Astrocyte of the cerebellum (primary cell): ENCODE data around the gene HOXA7.
A peak's percentile ranks its signal among the peaks of the same experiment; 100 is the strongest.

ENCODE experiments used
- DNase-seq: peaks from one replicate; pipeline ENCODE4 v3.0.0-alpha.2; 2011; ENCODE audit warnings: low read depth
- H3K4me3 ChIP-seq: 2 replicates; pipeline ENCODE4 v1.5.1; 2011; ENCODE audit warnings: mild to moderate bottlenecking, low read depth, low read length, moderate library complexity
- CTCF ChIP-seq: IDR thresholded peaks from 2 replicates; pipeline ENCODE4 v1.5.1; 2012; ENCODE audit warnings: low read length, low read depth, moderate library complexity, mild to moderate bottlenecking; ENCODE audit errors: missing control alignments
- in situ Hi-C: cut with HindIII; loops from 2 replicates; pipeline ENCODE4 v1.10.0; 2017; ENCODE audit warnings: low sequenced_read_pairs

HOXA7 gene

GRCh38 chr7:27132978-27133377 lies 23.5 kb downstream of the HOXA7 start:
- H3K4me3 ChIP-seq, result no peak overlapping the region
- in situ Hi-C loops, result no loop called here
- no peak for TF ChIP-seq CTCF
- no peak for DNase-seq

GRCh38 chr7:27132214-27132613 lies 24.3 kb downstream of the HOXA7 start:
- in situ Hi-C loops, result no loop called here
- H3K4me3 ChIP-seq, result no peak overlapping the region
- TF ChIP-seq CTCF, result no peak
- DNase-seq, result no peak

DNA sequence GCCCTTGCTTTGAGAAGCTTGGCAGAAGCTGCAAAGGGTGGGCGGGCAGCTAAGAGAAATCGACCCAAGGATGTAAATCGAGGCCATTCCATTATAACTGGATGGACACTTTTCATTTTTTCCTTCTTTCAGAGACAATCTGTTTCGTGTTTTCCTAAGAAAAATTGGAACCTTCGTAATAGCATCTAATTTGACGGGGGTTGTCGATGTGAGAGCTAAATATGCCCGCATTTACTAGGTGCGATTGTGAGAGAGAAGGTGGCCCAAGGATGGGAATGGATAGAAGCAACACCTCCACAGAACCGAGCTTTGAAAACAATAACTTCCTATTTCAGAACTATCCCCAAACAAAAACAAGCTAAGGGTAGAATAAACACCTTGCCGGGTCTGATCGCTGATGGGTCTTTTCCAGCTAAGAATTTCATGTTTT lies 25.1 kb downstream of the HOXA7 start:
- no peak for DNase-seq
- H3K4me3 ChIP-seq, result peak overlapping the region; percentile 42
- in situ Hi-C loops, result no loop called here
- no peak for TF ChIP-seq CTCF

GRCh38 chr7:27130540-27131389 lies 25.7 kb downstream of the HOXA7 start, which contains the start of gene HOXA4:
Gene HOXA4 (minus strand): TSS chr7:27130757. CDS start chr7:27130733, 24 bp downstream.
- TF ChIP-seq CTCF, result no peak
- H3K4me3 ChIP-seq, result peak within 1 kb of the TSS; percentile 42
- in situ Hi-C loops, result no loop called here
- no peak for DNase-seq

DNA sequence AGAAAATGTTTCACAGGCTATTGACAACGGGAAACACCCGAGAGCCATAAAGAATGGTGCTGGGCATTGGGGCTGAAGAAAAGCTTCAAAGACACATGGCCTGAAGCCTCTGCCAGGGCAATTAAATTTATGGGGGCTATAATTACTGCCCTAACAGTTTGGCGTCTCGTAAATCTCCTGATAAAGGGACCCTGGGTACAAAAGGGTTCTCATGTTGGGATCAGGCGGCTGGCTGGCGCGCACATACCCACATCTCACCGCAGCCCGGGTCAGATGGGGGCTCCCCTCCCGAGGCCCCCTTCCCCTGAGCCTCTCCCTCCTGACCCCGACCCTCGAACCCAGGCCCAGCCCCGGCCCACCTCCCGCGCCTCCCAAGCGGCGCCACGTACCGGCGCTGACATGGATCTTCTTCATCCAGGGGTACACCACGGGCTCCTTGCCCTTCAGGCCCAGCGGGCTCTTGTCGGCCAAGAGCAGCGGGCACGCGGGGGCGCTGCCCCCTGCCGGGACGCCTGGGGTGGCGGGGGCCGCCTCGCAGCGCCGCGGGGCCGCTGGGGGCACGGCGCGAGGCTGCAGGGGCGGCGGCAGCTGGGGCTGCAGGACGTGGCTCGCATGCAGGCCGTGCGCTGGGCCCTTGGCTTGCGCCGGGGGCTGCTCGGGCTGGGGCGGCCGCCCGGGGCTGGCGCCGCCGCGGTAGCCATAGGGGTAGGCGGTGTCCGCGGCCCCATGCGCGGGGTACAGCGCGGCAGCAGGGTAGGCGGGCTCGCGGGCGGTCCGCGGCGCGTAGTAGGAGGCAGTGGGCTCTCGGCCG lies 26.5 kb downstream of the HOXA7 start:
- in situ Hi-C loops, result no loop called here
- DNase-seq, result no peak
- no peak for TF ChIP-seq CTCF
- peak overlapping the region; percentile 42 for H3K4me3 ChIP-seq
